Measurements from ENCODE around the gene MTRF1.

Gene MTRF1

GRCh38 chr13:41307884-41308640, 44.7 kb upstream of the MTRF1 start:
- H3K4me3 ChIP-seq (ENCODE audit: low read depth, low read length): no peak overlapping the region
- TF ChIP-seq POLR2A (IDR thresholded peaks at IDR 0.05; ENCODE audit: extremely low read depth, insufficient read length): no peak
- TF ChIP-seq MAX (IDR thresholded peaks at IDR 0.05; ENCODE audit: low read depth, low read length): no peak
- TF ChIP-seq MYC (IDR thresholded peaks at IDR 0.05; ENCODE audit: low read depth, low read length): no peak
- no peak for TF ChIP-seq CTCF (IDR thresholded peaks at IDR 0.05; ENCODE audit: low read depth, low read length)
- DNase-seq (ENCODE audit: low read depth): no peak

- TF ChIP-seq MYC (IDR thresholded peaks at IDR 0.05; ENCODE audit: low read depth, low read length): no peak
- TF ChIP-seq POLR2A (IDR thresholded peaks at IDR 0.05; ENCODE audit: extremely low read depth, insufficient read length): no peak
- TF ChIP-seq CTCF (IDR thresholded peaks at IDR 0.05; ENCODE audit: low read depth, low read length): no peak
- TF ChIP-seq MAX (IDR thresholded peaks at IDR 0.05; ENCODE audit: low read depth, low read length): no peak
- H3K4me3 ChIP-seq (ENCODE audit: low read depth, low read length): no peak overlapping the region
- no peak for DNase-seq (ENCODE audit: low read depth)
Observed at GRCh38 chr13:41306271-41307145, 43.1 kb upstream of the MTRF1 start.

GRCh38 chr13:41304551-41304950, 41.2 kb upstream of the MTRF1 start:
- no peak overlapping the region for H3K4me3 ChIP-seq (ENCODE audit: low read depth, low read length)
- DNase-seq (ENCODE audit: low read depth): no peak
- no peak for TF ChIP-seq CTCF (IDR thresholded peaks at IDR 0.05; ENCODE audit: low read depth, low read length)
- TF ChIP-seq POLR2A (IDR thresholded peaks at IDR 0.05; ENCODE audit: extremely low read depth, insufficient read length): no peak
- TF ChIP-seq MAX (IDR thresholded peaks at IDR 0.05; ENCODE audit: low read depth, low read length): no peak
- TF ChIP-seq MYC (IDR thresholded peaks at IDR 0.05; ENCODE audit: low read depth, low read length): no peak

- no peak overlapping the region for H3K4me3 ChIP-seq (ENCODE audit: low read depth, low read length)
- no peak for TF ChIP-seq MYC (IDR thresholded peaks at IDR 0.05; ENCODE audit: low read depth, low read length)
- no peak for TF ChIP-seq CTCF (IDR thresholded peaks at IDR 0.05; ENCODE audit: low read depth, low read length)
- TF ChIP-seq POLR2A (IDR thresholded peaks at IDR 0.05; ENCODE audit: extremely low read depth, insufficient read length): no peak
- TF ChIP-seq MAX (IDR thresholded peaks at IDR 0.05; ENCODE audit: low read depth, low read length): no peak
- no peak for DNase-seq (ENCODE audit: low read depth)
Observed at GRCh38 chr13:41302743-41303142, 39.4 kb upstream of the MTRF1 start.

- TF ChIP-seq POLR2A (IDR thresholded peaks at IDR 0.05; ENCODE audit: extremely low read depth, insufficient read length) (no peak), CTCF (IDR thresholded peaks at IDR 0.05; ENCODE audit: low read depth, low read length) (no peak), MYC (IDR thresholded peaks at IDR 0.05; ENCODE audit: low read depth, low read length) (no peak), MAX (IDR thresholded peaks at IDR 0.05; ENCODE audit: low read depth, low read length) (no peak)
- DNase-seq (ENCODE audit: low read depth): no peak
- H3K4me3 ChIP-seq (ENCODE audit: low read depth, low read length): no peak overlapping the region
Observed at GRCh38 chr13:41299316-41300094, 36.1 kb upstream of the MTRF1 start.

Data from NB4 (cell line).